HG03108 (cell line): Measurements from ENCODE around the gene MAPKAPK5.
"Not testable (repeated sequence)": the region's sequence is repeated elsewhere in the genome, so short reads cannot be mapped to it uniquely, and the experiment has no call there.

ENCODE experiments used
- ATAC-seq: cut with Tn5 transposase; IDR thresholded peaks from one replicate; pipeline ENCODE4 v1.9.1; 2021; ENCODE audit warnings: moderate library complexity; ENCODE audit not compliant: unreplicated experiment

The MAPKAPK5 gene

GRCh38 chr12:111827907-111828306 lies 14.1 kb upstream of the MAPKAPK5 start:
- no peak for ATAC-seq

- no peak for ATAC-seq
Observed at GRCh38 chr12:111828338-111828979, 13.6 kb upstream of the MAPKAPK5 start.

- not testable (repeated sequence) for ATAC-seq
Observed at GRCh38 chr12:111829635-111830034, 12.4 kb upstream of the MAPKAPK5 start.

GRCh38 chr12:111834740-111835386 lies 7.2 kb upstream of the MAPKAPK5 start:
- ATAC-seq = not testable (repeated sequence)

GRCh38 chr12:111835531-111836181 lies 6.4 kb upstream of the MAPKAPK5 start:
- ATAC-seq = not testable (repeated sequence)

GRCh38 chr12:111838353-111838752 lies 3.7 kb upstream of the MAPKAPK5 start:
- ATAC-seq = no peak

- no peak for ATAC-seq
Observed at GRCh38 chr12:111840807-111841206, 1.2 kb upstream of the MAPKAPK5 start.

GRCh38 chr12:111841236-111841749 lies 735 bp upstream of the MAPKAPK5 start:
- no peak for ATAC-seq

GRCh38 chr12:111842556-111843396 lies 748 bp downstream of the MAPKAPK5 start:
- peak; percentile 24 for ATAC-seq

- no peak for ATAC-seq
Observed at GRCh38 chr12:111846016-111846415, 4.0 kb downstream of the MAPKAPK5 start.

- no peak for ATAC-seq
Observed at GRCh38 chr12:111850526-111850925, 8.5 kb downstream of the MAPKAPK5 start.

GRCh38 chr12:111858186-111858585 lies 16.2 kb downstream of the MAPKAPK5 start:
- ATAC-seq = no peak

- no peak for ATAC-seq
Observed at GRCh38 chr12:111858778-111859177, 16.8 kb downstream of the MAPKAPK5 start.

- ATAC-seq = no peak
Observed at GRCh38 chr12:111864913-111865312, 22.9 kb downstream of the MAPKAPK5 start.

- ATAC-seq = no peak
Observed at GRCh38 chr12:111867531-111867930, 25.5 kb downstream of the MAPKAPK5 start.

GRCh38 chr12:111868676-111869588 lies 26.9 kb downstream of the MAPKAPK5 start:
- no peak for ATAC-seq

GRCh38 chr12:111869671-111870070 lies 27.6 kb downstream of the MAPKAPK5 start:
- ATAC-seq = no peak

GRCh38 chr12:111870216-111870615 lies 28.2 kb downstream of the MAPKAPK5 start:
- no peak for ATAC-seq

- no peak for ATAC-seq
Observed at GRCh38 chr12:111870706-111871105, 28.7 kb downstream of the MAPKAPK5 start.

GRCh38 chr12:111873113-111873512 lies 31.1 kb downstream of the MAPKAPK5 start:
- ATAC-seq = no peak
